Keratinocyte (primary cell): ENCODE measurements around the gene EXOC4. TPM values are rescaled to one million over a fixed set of nuclear protein-coding genes. Genes with fewer than 3 reads are reported as not detected.

Experiments
- DNase-seq: peaks from one replicate; pipeline ENCODE4 v3.0.0-alpha.2; 2011; ENCODE audit warnings: low read depth, missing footprints, low spot score
- FAIRE-seq: peaks from 2 replicates; lab custom pipeline; 2011; peaks lifted over from hg19 to GRCh38; lab: Jason Lieb, UNC
- H2AFZ ChIP-seq: 2 replicates; pipeline ENCODE4 v1.6.0; 2012; ENCODE audit warnings: low read length, control low read depth, inconsistent platforms; ENCODE audit not compliant: control insufficient read depth
- H3K27ac ChIP-seq: 2 replicates; pipeline ENCODE4 v1.5.1; 2011; ENCODE audit warnings: low read length; ENCODE audit not compliant: control insufficient read depth, insufficient read depth
- H3K27me3 ChIP-seq: 3 replicates; pipeline ENCODE4 v1.6.0; 2011; ENCODE audit warnings: low read length; ENCODE audit not compliant: control insufficient read depth, insufficient read depth; ENCODE audit errors: extremely low read depth
- H3K36me3 ChIP-seq, 2 experiments: 2 replicates in 1 of 2; 3 replicates in 1 of 2; pipeline ENCODE4 v1.5.1; 2011; ENCODE audit warnings: low read length in 2 of 2, mild to moderate bottlenecking in 1 of 2; ENCODE audit not compliant: control insufficient read depth in 2 of 2, insufficient read depth in 2 of 2; ENCODE audit errors: extremely low read depth in 1 of 2
- H3K4me1 ChIP-seq: 3 replicates; pipeline ENCODE4 v1.5.1; 2011; ENCODE audit warnings: low read length; ENCODE audit not compliant: control insufficient read depth, insufficient read depth; ENCODE audit errors: extremely low read depth
- H3K4me2 ChIP-seq: 3 replicates; pipeline ENCODE4 v1.6.0; 2011; ENCODE audit warnings: low read depth, low read length; ENCODE audit not compliant: control insufficient read depth, insufficient read depth; ENCODE audit errors: extremely low read depth
- H3K4me3 ChIP-seq, 3 experiments: fragments of 200-600 bp in 1 of 3; sonication (generic) in 1 of 3; 2 replicates in 2 of 3; 3 replicates in 1 of 3; pipeline ENCODE4 v1.5.1; 2011 to 2016; ENCODE audit warnings: low read length in 3 of 3, mild to moderate bottlenecking in 3 of 3, control low read depth in 2 of 3, inconsistent platforms in 1 of 3, low read depth in 1 of 3, mixed read lengths in 1 of 3, mixed run types in 1 of 3, moderate library complexity in 1 of 3; ENCODE audit not compliant: control insufficient read depth in 2 of 3, insufficient read depth in 2 of 3; ENCODE audit errors: extremely low read depth in 1 of 3
- H3K79me2 ChIP-seq: 2 replicates; pipeline ENCODE4 v1.6.0; 2012; ENCODE audit warnings: low read length; ENCODE audit not compliant: control insufficient read depth, insufficient read depth
- H3K9ac ChIP-seq: 3 replicates; pipeline ENCODE4 v1.6.0; 2011; ENCODE audit warnings: low read length; ENCODE audit not compliant: control insufficient read depth, insufficient read depth; ENCODE audit errors: extremely low read depth
- H3K9me1 ChIP-seq: 3 replicates; pipeline ENCODE4 v1.6.0; 2011; ENCODE audit warnings: low read length; ENCODE audit not compliant: control insufficient read depth, insufficient read depth; ENCODE audit errors: extremely low read depth
- H3K9me3 ChIP-seq: 2 replicates; pipeline ENCODE4 v1.5.1; 2012; ENCODE audit warnings: low read depth, low read length; ENCODE audit not compliant: control insufficient read depth
- H4K20me1 ChIP-seq: 3 replicates; pipeline ENCODE4 v1.6.0; 2011; ENCODE audit warnings: low read length; ENCODE audit not compliant: control insufficient read depth, insufficient read depth; ENCODE audit errors: extremely low read depth
- EZH2 ChIP-seq: IDR thresholded peaks from one replicate; pipeline ENCODE4 v1.6.1; 2012; ENCODE audit warnings: inconsistent platforms, mild to moderate bottlenecking, low read length, moderate library complexity
- dilution Hi-C: fragments of 300-500 bp; cut with MboI; formaldehyde crosslinking; loops from one replicate; pipeline ENCODE4 v1.7.0; 2020; ENCODE audit warnings: low sequenced_read_pairs; ENCODE audit not compliant: extremely low pct_ligation_motif_present
- polyA plus RNA-seq, 5 experiments: library from polyadenylated mRNA; depleted of rRNA in 3 of 5; stranded (reverse) in 3 of 5; stranded (forward) in 1 of 5; unstranded in 1 of 5; fragments of >200 nt; gene quantifications; 1 replicate in 1 of 5; 2 replicates in 3 of 5; 3 replicates in 1 of 5; pipeline versions ENCODE4 v1.2.1 to v1.2.3, GENCODE V29; 2011 to 2012; ENCODE audit warnings: missing spikeins in 2 of 5, low read depth in 1 of 5, low replicate concordance in 1 of 5
- TF ChIP-seq, protein P1 (sequence below), 3 experiments: IDR thresholded peaks in 1 of 3; conservative IDR thresholded peaks in 1 of 3; optimal IDR thresholded peaks in 1 of 3; 2 replicates in 2 of 3; 3 replicates in 1 of 3; pipeline versions ENCODE3 to v1.5.1; 2011; ENCODE audit warnings: low read length in 3 of 3, mild to moderate bottlenecking in 3 of 3, moderate library complexity in 2 of 3, control low read depth in 1 of 3, inconsistent platforms in 1 of 3; ENCODE audit not compliant: insufficient read depth in 2 of 3; ENCODE audit errors: extremely low read depth in 1 of 3

EXOC4 gene
- polyA plus RNA-seq, 1 donor (not counting 4 experiments of a cell fraction or from before 2014, with no cell fraction given) = 52.6 TPM

DNA sequence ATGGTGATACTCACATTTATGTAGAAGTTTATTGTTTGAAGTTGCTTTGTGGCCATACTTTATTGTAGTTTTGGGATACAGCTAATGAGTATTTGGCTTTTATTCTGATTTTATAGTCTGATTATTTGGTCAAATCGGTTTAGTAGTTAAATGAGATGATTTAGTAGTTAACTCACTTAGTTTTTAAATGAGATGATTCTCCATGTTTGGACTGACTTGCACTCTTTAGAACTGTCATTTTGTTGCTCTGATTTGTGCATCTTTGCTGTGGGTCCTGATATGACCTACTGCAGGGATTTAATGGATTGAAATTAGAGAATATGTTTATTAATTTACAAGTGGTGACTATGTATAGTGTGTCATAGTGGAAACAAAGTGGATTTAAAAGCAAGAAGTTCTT is 44.2 kb downstream of the EXOC4 start:
- H4K20me1 ChIP-seq = no peaks in the 10 kb centered on the region
- no peak overlapping the region for H3K9ac ChIP-seq
- no peaks in the 10 kb centered on the region for H3K27me3 ChIP-seq
- no peaks in the 10 kb centered on the region for H3K9me1 ChIP-seq
- peaks cover 0 to 2% of the 10 kb centered on the region in 2 experiments for H3K36me3 ChIP-seq
- DNase-seq (no peak), FAIRE-seq (no peak)
- no peak for TF ChIP-seq EZH2
- TF ChIP-seq, protein P1, sequence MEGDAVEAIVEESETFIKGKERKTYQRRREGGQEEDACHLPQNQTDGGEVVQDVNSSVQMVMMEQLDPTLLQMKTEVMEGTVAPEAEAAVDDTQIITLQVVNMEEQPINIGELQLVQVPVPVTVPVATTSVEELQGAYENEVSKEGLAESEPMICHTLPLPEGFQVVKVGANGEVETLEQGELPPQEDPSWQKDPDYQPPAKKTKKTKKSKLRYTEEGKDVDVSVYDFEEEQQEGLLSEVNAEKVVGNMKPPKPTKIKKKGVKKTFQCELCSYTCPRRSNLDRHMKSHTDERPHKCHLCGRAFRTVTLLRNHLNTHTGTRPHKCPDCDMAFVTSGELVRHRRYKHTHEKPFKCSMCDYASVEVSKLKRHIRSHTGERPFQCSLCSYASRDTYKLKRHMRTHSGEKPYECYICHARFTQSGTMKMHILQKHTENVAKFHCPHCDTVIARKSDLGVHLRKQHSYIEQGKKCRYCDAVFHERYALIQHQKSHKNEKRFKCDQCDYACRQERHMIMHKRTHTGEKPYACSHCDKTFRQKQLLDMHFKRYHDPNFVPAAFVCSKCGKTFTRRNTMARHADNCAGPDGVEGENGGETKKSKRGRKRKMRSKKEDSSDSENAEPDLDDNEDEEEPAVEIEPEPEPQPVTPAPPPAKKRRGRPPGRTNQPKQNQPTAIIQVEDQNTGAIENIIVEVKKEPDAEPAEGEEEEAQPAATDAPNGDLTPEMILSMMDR (optimal IDR thresholded peaks at IDR 0.05 in 1 of 3, IDR thresholded peaks at IDR 0.05 in 1 of 3, conservative IDR thresholded peaks at IDR 0.05 in 1 of 3; ENCODE audit: extremely low read depth in 1 of 3, insufficient read depth in 2 of 3, low read length in 3 of 3) = no peak
- no peak overlapping the region for H3K4me2 ChIP-seq
- H3K4me3 ChIP-seq = no peak overlapping the region
- dilution Hi-C loops = no loop called here
- H2AFZ ChIP-seq = no peak overlapping the region
- no peaks in the 10 kb centered on the region for H3K4me1 ChIP-seq
- peaks cover 3% of the 10 kb centered on the region for H3K79me2 ChIP-seq
- H3K27ac ChIP-seq = no peak overlapping the region
- H3K9me3 ChIP-seq = no peaks in the 10 kb centered on the region

DNA sequence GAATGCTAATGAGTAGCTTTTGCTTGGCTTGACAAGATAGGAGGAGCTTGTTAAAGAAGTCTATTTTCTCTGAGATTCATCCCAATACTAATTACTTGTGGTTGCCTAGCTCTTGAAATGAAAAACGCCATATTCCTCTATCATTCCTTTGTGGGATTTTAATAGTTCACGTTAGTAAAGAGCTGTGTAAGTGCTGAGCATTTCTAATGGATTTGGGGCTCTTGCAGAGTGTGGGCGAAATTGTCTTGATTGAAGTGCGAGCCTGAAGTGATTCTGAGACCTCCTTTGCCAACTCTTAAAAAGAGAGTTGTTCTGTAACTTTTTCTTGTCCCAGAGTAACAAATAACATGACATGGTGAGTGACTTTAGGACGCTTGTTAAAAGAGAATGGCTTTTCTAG is 45.2 kb downstream of the EXOC4 start:
- H3K4me3 ChIP-seq = no peak overlapping the region
- no peaks in the 10 kb centered on the region for H3K27me3 ChIP-seq
- H3K9me3 ChIP-seq = no peaks in the 10 kb centered on the region
- no peak for TF ChIP-seq EZH2
- TF ChIP-seq, protein P1 (optimal IDR thresholded peaks at IDR 0.05 in 1 of 3, IDR thresholded peaks at IDR 0.05 in 1 of 3, conservative IDR thresholded peaks at IDR 0.05 in 1 of 3; ENCODE audit: extremely low read depth in 1 of 3, insufficient read depth in 2 of 3, low read length in 3 of 3) = no peak
- no peaks in the 10 kb centered on the region for H4K20me1 ChIP-seq
- no peaks in the 10 kb centered on the region for H3K4me1 ChIP-seq
- dilution Hi-C loops = no loop called here
- H3K36me3 ChIP-seq = peaks cover 0 to 2% of the 10 kb centered on the region in 2 experiments
- no peak for FAIRE-seq
- H3K27ac ChIP-seq = no peak overlapping the region
- H3K9me1 ChIP-seq = no peaks in the 10 kb centered on the region
- H3K9ac ChIP-seq = no peak overlapping the region
- H3K4me2 ChIP-seq = no peak overlapping the region
- DNase-seq = no peak
- H3K79me2 ChIP-seq = peaks cover 3% of the 10 kb centered on the region
- no peak overlapping the region for H2AFZ ChIP-seq
